ENCODE data around the gene DNAH17.
A peak's percentile ranks its signal among the peaks of the same experiment; 100 is the strongest.

DNAH17 gene

DNA sequence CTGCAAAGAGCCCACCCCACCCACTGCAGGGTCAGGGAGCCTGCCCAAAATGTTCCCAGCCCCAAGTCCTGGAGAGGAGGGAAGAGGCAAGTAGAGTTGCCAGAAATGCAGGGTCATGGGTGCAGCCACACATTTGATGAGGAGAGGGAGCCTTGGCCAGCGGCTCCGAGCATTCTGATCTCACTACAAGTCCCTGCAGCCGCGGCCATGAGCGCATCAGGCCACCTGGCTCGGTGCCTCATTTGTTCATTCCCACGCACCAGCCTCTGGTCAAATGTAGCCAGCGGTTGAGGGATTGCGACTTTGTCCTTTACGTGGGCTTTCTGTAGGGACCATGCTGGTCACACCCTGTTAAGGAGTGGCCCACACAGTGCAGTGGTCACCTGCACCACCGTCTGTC lies 150.1 kb downstream of the DNAH17 start:
- DNase-seq = no peak

DNA sequence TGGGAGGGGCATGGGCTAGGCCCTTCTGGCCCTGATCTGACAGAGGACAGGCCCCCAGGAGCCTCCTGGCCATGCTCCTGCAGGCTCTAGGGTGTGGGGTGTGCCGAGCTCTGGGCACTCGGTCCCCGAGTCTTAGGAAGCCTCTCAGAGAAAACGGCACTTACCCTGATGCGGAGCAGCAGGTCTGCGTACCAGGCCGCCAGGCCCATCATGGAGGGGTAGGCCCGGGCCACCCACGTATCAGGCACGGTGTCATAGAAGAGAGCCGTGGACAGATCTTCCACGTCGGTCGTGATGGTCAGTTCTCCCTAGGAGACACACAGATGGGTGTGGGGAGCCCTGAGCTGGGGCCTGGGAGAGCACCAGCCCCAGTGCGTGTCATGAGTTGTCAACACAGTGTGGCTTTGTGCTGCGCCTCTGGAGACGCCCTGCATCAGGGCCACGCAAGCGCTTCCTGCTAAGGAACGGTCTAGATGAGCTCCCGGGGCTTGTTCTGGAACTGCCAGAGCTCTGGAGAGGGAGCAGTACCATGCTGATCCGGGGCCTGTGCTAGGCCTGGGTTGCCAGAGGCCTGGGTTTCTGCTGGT lies 150.8 kb downstream of the DNAH17 start:
- no peak for DNase-seq

GRCh38 chr17:78425429-78425828 lies 151.8 kb downstream of the DNAH17 start:
- DNase-seq = no peak

- DNase-seq = no peak
Observed at GRCh38 chr17:78423961-78424675, 153.1 kb downstream of the DNAH17 start.

- no peak for DNase-seq
Observed at GRCh38 chr17:78422872-78423588, 154.2 kb downstream of the DNAH17 start.

GRCh38 chr17:78422267-78422605 lies 155.0 kb downstream of the DNAH17 start:
- DNase-seq = no peak

DNA sequence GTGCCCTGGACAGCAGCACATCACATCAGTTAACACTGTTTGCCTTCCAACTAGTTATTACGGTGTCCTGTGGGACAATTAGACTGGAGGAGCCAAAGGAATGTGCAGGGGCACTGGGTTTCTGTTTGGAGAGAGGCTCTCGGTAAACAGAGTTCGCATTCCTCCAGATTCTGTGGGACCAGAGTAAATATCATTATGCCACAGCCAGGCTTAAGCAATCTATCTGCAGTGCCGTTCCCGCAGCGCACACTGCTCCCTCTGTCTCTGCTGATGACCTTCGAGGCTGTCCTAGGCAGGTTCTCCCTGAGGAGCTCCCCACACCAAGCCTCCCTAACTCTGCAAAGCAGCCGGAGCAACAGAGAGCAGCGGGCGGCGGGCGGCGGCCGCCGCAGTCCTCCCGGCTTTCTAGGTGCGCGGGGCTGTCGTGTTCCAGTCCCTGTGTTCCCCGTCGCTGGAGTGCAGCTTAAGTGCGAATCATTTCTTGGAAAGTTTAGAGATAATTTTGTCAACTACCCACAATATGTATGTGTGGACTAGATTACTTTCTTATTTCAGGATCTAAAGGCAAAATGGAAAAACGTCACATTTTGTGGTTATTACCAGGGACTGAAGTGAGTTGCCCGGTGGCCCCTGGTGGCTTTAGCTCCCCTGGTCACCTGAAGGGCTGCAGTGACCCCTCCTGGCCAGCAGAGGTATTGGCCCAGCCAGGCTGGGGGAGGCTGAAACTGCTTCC lies 155.5 kb downstream of the DNAH17 start:
- DNase-seq = peak; percentile 50

GRCh38 chr17:78421084-78421533 lies 156.1 kb downstream of the DNAH17 start:
- no peak for DNase-seq

GRCh38 chr17:78419970-78420815 lies 157.0 kb downstream of the DNAH17 start:
- no peak for DNase-seq

GRCh38 chr17:78418326-78419026 lies 158.7 kb downstream of the DNAH17 start:
- DNase-seq = no peak

DNA sequence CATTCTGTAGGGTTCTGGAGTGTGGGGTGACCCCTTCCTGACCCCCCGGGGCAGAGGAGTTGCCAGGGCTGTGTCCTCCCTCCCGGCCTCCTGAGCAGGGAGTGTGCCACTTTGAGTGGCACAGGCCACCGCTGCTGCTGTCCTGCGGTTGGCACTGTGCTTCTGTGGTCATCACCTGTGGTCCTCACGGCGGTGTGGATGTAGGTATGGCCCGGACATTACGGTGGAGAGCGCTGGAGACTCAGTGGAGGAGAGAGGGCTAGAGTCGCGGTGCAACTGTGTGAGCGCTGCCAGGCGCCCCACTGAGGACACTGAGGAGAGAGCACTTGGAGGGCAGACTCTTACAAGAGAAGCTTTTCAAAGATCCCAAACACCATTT lies 159.7 kb downstream of the DNAH17 start:
- DNase-seq = no peak

- DNase-seq = no peak
Observed at GRCh38 chr17:78416791-78417530, 160.2 kb downstream of the DNAH17 start.

GRCh38 chr17:78415821-78416711 lies 161.1 kb downstream of the DNAH17 start:
- DNase-seq = no peak

DNA sequence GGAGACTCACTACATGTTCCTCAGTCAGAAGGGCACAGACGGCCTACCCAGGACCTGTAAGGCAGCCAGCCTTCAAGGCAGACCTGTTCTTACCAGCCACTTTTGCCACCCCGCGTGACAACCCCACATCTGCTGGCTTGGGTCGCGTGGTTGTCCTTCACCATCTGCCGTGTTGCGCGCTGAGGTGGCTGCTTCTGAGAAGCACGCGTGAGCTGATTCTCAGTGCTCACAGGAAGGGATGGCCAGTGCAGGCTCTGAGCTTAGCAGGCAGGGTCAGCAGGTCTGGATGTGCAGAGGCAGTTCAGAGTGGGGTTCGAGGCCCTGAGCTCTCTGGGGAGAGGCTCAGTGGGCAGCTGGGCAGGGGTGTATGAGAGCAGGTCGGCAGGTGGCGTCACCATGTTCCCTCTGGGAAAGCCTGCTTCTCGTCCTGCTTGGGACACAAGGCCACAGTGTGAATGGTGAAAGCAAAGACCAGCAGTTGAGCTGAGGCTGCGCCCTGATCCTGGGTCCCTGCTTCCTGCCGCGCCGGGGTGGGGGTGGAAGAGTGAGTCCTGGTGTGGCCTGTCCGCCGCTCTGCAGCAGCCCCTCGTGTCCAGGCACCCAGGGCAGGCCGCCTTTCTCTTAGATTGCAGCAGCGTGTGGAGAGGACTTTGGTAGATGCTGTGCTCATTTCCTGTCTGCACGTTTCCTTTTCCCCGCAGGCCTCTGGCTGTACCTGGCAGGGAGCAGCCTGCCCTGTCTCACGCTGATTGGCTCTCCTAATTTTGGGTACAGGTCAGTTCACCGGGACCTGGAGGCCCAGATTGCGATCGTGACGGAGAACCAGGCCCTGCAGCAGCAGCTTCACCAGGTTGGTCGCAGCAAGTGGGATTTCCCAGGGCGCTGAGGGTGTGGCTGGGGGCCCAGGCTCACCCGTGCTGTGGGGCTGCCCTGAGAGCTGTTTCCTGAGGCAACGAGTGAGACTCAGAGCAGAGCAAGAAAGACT lies 162.7 kb downstream of the DNAH17 start:
- no peak for DNase-seq

GRCh38 chr17:78412403-78412802 lies 164.8 kb downstream of the DNAH17 start:
- DNase-seq = no peak

DNA sequence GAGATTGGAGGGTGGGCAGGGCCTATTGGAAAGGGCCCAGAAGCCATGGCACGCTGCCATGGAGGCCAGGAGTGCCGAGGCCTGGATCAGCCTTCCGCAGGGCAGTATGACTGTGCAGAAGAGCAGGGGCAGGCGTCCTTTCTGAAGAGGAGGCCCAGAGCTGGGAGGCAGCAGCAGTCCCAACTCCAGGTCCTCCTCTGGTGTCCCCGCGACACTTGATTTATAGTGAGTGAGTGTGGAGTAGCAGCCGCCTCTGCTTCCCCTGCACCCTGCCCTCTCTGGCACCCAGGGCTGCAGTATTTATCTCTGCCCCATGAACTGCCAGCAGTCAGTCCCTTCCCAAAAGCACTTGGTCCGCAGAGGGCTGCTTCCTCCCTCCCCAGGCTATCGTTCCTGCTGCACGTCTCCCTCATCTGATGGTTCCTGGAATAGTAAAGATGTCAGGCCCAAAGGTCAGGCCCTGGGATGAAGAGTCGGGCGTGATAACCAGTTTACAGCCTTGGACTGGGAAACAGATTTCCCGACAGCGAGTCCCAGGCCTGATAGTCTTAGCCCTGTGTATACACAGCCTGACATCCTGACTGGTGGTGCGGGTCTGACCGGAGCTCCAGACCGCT lies 165.8 kb downstream of the DNAH17 start:
- DNase-seq = no peak

DNA sequence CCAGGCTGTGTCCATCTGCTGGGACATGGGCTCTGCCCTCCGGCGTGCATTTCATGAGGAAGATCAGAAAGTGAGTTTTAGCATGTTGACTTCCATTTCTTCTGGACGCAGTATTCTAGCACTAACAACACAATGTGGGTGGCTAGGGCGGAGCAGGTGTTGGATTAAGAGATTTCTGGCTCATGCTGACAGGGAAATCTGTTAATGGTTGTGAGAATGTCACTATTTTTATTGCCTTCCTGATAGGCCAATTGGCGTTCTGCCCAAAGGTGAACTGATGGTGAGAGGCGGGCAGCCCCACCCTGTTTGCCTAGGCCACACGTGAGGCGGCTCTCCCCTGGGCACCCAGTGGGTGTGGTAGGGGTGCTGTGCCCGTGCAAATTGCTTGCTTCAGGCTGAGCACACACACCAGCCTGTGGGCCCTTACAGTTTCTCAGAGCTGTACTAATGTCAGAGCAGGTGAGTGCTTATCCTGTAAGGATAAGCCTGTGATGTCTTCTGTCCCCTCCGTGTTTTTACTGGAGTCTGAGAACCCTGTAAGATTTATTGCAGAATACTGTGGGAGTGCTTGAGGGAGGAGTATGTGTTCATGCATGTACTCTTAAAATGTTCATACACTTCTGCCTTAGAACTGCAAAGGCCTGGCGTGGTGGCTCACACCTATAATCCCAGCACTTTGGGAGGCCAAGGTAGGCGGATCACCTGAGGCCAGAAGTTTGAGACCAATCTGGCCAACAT lies 167.8 kb downstream of the DNAH17 start:
- DNase-seq = no peak
